ENCODE results near the gene SCN8A.

The SCN8A gene

DNA sequence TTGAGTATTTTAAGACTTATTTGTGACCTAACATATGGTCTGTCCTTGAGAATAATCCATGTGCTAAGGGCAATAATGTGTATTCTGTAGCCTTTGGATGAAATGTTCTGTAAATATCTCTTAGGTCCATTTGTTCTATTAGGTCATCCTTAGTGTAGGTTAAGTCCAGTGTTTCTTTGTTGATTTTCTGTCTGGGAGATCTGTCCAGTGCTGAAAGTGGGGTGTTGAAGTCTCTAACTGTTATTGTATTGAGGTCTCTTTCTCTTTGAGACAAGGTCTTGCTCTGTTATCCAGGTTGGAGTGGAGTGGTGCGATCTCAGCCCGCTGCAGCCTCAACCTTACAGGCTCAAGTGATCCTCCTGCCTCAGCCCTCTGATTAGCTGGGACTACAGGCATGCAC lies 149.5 kb downstream of the SCN8A start:
- Histone ChIP-seq H3K27ac (no peak overlapping the region), H3K9me3 (ENCODE audit: severe bottlenecking) (no peaks in the 10 kb centered on the region), H3K4me3 (ENCODE audit: low read depth, low read length) (no peak overlapping the region), H3K27me3 (ENCODE audit: insufficient read depth, low read depth, severe bottlenecking) (no peaks in the 10 kb centered on the region), H3K36me3 (no peaks in the 10 kb centered on the region)
- TF ChIP-seq, protein P1, sequence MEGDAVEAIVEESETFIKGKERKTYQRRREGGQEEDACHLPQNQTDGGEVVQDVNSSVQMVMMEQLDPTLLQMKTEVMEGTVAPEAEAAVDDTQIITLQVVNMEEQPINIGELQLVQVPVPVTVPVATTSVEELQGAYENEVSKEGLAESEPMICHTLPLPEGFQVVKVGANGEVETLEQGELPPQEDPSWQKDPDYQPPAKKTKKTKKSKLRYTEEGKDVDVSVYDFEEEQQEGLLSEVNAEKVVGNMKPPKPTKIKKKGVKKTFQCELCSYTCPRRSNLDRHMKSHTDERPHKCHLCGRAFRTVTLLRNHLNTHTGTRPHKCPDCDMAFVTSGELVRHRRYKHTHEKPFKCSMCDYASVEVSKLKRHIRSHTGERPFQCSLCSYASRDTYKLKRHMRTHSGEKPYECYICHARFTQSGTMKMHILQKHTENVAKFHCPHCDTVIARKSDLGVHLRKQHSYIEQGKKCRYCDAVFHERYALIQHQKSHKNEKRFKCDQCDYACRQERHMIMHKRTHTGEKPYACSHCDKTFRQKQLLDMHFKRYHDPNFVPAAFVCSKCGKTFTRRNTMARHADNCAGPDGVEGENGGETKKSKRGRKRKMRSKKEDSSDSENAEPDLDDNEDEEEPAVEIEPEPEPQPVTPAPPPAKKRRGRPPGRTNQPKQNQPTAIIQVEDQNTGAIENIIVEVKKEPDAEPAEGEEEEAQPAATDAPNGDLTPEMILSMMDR (IDR thresholded peaks at IDR 0.05; ENCODE audit: low read depth, low read length): no peak
- no peak for DNase-seq

- no peaks in the 10 kb centered on the region for H3K9me3 ChIP-seq (ENCODE audit: severe bottlenecking)
- no peak for DNase-seq
- TF ChIP-seq, protein P1 (IDR thresholded peaks at IDR 0.05; ENCODE audit: low read depth, low read length): no peak
These were observed 153.2 kb downstream of the SCN8A start for GRCh38 chr12:51744235-51744634.

GRCh38 chr12:51744957-51745356 lies 153.9 kb downstream of the SCN8A start:
- TF ChIP-seq, protein P1 (IDR thresholded peaks at IDR 0.05; ENCODE audit: low read depth, low read length): no peak
- Histone ChIP-seq H3K27ac (no peak overlapping the region), H3K27me3 (ENCODE audit: insufficient read depth, low read depth, severe bottlenecking) (no peaks in the 10 kb centered on the region), H3K9me3 (ENCODE audit: severe bottlenecking) (no peaks in the 10 kb centered on the region), H3K36me3 (no peaks in the 10 kb centered on the region; the same call in 1 of the 2 replicates), H3K4me3 (ENCODE audit: low read depth, low read length) (no peak overlapping the region)
- no peak for DNase-seq

More at GRCh38 chr12:51744235-51744634, 153.2 kb downstream of the SCN8A start:
- H3K27ac ChIP-seq: no peak overlapping the region
- no peaks in the 10 kb centered on the region; the same call in 1 of the 2 replicates for H3K36me3 ChIP-seq
- no peak overlapping the region for H3K4me3 ChIP-seq (ENCODE audit: low read depth, low read length)
- no peaks in the 10 kb centered on the region for H3K27me3 ChIP-seq (ENCODE audit: insufficient read depth, low read depth, severe bottlenecking)

DNA sequence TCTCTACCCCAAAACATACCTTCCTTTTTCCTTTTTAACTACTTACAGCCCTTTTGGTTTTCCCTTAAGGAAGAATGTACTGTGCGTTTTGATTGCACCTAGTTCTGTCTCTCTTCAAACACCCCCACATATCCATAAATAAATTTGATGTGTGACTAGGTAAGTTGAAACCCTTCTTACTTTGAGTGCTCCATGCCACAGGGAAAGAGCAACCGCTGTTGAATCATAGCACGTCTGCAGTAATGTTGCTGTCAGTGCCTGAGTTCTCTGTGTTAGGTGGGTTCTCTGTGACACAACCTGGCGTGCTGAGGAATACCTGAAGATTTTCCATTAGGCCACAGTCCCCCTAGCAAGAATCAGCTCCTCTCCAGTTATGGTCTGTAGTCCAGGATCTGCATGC lies 155.4 kb downstream of the SCN8A start:
- no peaks in the 10 kb centered on the region for H3K9me3 ChIP-seq (ENCODE audit: severe bottlenecking)
- H3K27ac ChIP-seq: no peak overlapping the region
- TF ChIP-seq, protein P1 (IDR thresholded peaks at IDR 0.05; ENCODE audit: low read depth, low read length): no peak
- no peak overlapping the region for H3K4me3 ChIP-seq (ENCODE audit: low read depth, low read length)
- H3K27me3 ChIP-seq (ENCODE audit: insufficient read depth, low read depth, severe bottlenecking): no peaks in the 10 kb centered on the region
- peaks cover 5% of the 10 kb centered on the region; the same call in 1 of the 2 replicates for H3K36me3 ChIP-seq
- DNase-seq: no peak

DNA sequence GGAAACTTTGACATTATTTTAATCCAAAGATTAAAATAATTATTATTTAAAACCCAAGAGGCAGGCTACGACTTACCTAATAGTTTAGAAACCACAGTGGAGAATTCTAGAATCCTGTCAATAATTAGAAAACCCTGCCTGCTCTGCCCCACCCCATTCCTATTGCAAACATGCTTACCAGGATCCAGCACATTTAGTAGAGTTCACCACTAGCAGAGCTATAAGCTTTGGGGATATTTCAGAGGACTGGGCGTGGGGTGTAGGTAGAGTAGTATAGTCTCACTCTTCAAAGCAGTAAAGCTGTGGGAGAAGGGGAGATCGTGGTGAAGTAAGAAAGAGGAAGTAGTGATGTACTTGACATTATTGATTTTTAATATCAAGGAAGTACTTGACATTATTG lies 157.2 kb downstream of the SCN8A start:
- TF ChIP-seq, protein P1 (IDR thresholded peaks at IDR 0.05; ENCODE audit: low read depth, low read length): no peak
- H3K4me3 ChIP-seq (ENCODE audit: low read depth, low read length): no peak overlapping the region
- no peaks in the 10 kb centered on the region for H3K27me3 ChIP-seq (ENCODE audit: insufficient read depth, low read depth, severe bottlenecking)
- H3K36me3 ChIP-seq: peaks cover 11% of the 10 kb centered on the region
- DNase-seq: no peak
- no peak overlapping the region for H3K27ac ChIP-seq
- no peaks in the 10 kb centered on the region for H3K9me3 ChIP-seq (ENCODE audit: severe bottlenecking)
